ENCODE data around the gene METTL21C.

The METTL21C gene

DNA sequence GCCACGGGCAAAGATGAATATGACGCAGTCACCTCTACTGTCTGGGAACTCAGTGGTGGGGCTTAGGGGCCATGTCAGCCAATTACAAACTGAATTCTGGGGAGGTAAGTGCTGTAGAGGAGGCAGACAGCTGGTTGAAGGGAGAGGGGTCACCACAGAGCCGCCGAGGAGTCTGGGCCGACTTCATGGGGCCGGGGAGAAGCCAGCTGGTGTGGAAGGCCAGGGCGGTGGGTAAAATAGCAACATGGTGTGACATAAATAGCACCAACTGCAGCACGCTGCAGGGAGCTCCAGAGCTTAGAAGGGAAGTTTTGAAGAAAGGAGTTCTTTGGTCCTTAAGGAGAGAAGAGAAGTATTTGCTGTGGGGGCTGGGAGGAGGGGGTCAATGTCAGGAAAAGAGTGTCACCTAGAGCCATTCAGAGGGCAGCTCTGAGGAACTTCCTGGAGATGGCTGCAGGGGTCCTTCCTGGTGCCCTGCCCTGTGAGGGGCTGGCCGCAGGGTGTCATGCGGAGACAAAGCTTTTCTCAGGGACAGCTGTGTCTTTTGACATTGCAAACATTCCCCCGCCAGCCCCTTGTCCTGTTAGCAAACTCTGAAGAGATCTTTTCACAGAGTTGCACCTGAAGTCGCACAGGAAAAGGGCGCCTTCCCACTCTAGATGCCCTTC is 6.4 kb downstream of the METTL21C start:
- TF ChIP-seq, protein P1, sequence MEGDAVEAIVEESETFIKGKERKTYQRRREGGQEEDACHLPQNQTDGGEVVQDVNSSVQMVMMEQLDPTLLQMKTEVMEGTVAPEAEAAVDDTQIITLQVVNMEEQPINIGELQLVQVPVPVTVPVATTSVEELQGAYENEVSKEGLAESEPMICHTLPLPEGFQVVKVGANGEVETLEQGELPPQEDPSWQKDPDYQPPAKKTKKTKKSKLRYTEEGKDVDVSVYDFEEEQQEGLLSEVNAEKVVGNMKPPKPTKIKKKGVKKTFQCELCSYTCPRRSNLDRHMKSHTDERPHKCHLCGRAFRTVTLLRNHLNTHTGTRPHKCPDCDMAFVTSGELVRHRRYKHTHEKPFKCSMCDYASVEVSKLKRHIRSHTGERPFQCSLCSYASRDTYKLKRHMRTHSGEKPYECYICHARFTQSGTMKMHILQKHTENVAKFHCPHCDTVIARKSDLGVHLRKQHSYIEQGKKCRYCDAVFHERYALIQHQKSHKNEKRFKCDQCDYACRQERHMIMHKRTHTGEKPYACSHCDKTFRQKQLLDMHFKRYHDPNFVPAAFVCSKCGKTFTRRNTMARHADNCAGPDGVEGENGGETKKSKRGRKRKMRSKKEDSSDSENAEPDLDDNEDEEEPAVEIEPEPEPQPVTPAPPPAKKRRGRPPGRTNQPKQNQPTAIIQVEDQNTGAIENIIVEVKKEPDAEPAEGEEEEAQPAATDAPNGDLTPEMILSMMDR (IDR thresholded peaks at IDR 0.05; ENCODE audit: insufficient read depth, low read length, poor library complexity, severe bottlenecking) = no peak
- Histone ChIP-seq H3K36me3 (ENCODE audit: control insufficient read depth, insufficient read depth, low read length) (no peaks in the 10 kb centered on the region), H3K4me3 (replicated peaks; ENCODE audit: low read depth, low read length) (no peak overlapping the region), H3K27me3 (replicated peaks; ENCODE audit: control insufficient read depth, insufficient read depth, low read length) (no peaks in the 10 kb centered on the region)
- DNase-seq (ENCODE audit: extremely low read depth, insufficient read length) = no peak

DNA sequence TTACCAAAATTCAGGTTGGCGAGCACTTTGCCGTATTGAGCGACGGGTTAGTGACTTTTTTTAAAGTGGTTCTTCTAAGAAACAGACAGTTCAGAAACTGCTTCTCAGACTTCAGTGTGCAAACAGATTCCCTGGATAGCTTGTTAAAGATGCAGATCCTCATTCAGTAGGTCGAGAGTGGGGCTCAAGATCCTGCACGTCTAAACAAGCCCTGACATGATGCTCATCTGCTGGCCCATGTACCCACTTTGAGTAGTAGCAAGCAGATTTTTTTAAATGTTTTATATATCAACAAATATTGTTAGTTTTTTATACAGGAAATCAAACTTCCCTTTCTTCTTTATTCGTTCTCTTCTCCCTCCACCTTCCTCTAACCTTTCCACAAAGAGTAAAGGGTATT is 7.3 kb downstream of the METTL21C start:
- no peaks in the 10 kb centered on the region for H3K36me3 ChIP-seq (ENCODE audit: control insufficient read depth, insufficient read depth, low read length)
- TF ChIP-seq, protein P1 (IDR thresholded peaks at IDR 0.05; ENCODE audit: insufficient read depth, low read length, poor library complexity, severe bottlenecking) = no peak
- no peak for DNase-seq (ENCODE audit: extremely low read depth, insufficient read length)
- no peak overlapping the region for H3K4me3 ChIP-seq (replicated peaks; ENCODE audit: low read depth, low read length)
- no peaks in the 10 kb centered on the region for H3K27me3 ChIP-seq (replicated peaks; ENCODE audit: control insufficient read depth, insufficient read depth, low read length)

DNA sequence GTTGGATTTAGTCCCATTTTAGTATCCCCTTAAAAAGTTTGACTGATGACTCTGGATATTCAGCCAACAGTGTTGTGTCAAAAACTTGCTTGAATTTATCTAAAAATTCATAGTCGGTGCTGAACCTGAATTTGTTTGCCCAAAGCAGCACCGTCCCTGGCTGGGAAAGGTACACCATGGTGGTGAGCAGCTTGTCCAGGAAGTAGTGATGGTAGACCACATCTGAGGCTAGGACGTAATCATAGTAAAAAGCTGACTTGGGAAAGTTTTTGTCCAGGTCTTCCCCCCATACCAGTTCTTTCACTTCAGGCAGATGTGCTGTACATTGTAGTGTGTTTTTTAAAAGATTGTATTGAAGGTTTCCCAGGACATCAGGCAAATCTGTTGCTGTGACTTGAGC is 8.8 kb downstream of the METTL21C start:
- Histone ChIP-seq H3K36me3 (ENCODE audit: control insufficient read depth, insufficient read depth, low read length) (no peaks in the 10 kb centered on the region), H3K27me3 (replicated peaks; ENCODE audit: control insufficient read depth, insufficient read depth, low read length) (no peaks in the 10 kb centered on the region), H3K4me3 (replicated peaks; ENCODE audit: low read depth, low read length) (no peak overlapping the region)
- DNase-seq (ENCODE audit: extremely low read depth, insufficient read length) = no peak
- TF ChIP-seq, protein P1 (IDR thresholded peaks at IDR 0.05; ENCODE audit: insufficient read depth, low read length, poor library complexity, severe bottlenecking) = no peak

DNA sequence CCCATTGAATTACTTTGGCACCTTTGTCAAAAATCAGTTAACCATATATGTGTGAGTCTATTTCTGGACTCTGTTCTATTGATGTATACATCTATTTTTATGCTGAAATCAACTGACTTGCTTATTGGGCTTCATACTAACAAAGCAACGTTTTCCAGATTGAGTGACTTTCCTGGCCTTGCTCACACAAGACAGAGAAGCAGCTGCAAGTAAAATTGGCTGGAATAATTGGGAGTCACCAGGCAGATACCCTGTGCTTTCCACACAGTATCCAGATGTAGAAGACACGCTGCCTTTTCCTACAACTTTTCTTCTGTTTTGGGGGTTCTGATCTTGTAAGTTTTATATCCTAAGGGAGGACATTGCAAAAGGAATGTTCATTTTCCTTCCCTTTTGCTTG is 11.2 kb downstream of the METTL21C start:
- DNase-seq (ENCODE audit: extremely low read depth, insufficient read length) = no peak
- Histone ChIP-seq H3K27me3 (replicated peaks; ENCODE audit: control insufficient read depth, insufficient read depth, low read length) (no peaks in the 10 kb centered on the region), H3K4me3 (replicated peaks; ENCODE audit: low read depth, low read length) (no peak overlapping the region), H3K36me3 (ENCODE audit: control insufficient read depth, insufficient read depth, low read length) (no peaks in the 10 kb centered on the region)
- TF ChIP-seq, protein P1 (IDR thresholded peaks at IDR 0.05; ENCODE audit: insufficient read depth, low read length, poor library complexity, severe bottlenecking) = no peak

DNA sequence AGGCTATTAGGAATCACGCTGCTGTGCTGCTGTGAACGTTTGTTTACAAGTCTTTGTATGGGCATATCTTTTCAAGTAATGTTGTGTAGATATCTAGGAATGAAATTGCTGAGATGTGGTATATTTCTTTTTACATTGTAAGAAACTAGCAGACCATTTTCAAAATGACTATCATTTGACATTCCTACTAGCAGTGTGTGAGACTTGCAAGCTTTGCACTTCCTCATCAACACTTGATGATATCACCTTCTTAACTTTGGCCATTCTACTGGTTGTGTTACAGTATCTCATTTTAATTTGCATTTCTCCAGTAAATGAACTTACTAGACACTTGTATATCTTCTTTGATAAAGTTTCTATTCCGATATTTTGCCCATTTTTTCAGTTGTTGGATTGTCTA is 12.1 kb downstream of the METTL21C start:
- Histone ChIP-seq H3K4me3 (replicated peaks; ENCODE audit: low read depth, low read length) (no peak overlapping the region), H3K27me3 (replicated peaks; ENCODE audit: control insufficient read depth, insufficient read depth, low read length) (no peaks in the 10 kb centered on the region), H3K36me3 (ENCODE audit: control insufficient read depth, insufficient read depth, low read length) (no peaks in the 10 kb centered on the region)
- DNase-seq (ENCODE audit: extremely low read depth, insufficient read length) = no peak
- TF ChIP-seq, protein P1 (IDR thresholded peaks at IDR 0.05; ENCODE audit: insufficient read depth, low read length, poor library complexity, severe bottlenecking) = no peak

DNA sequence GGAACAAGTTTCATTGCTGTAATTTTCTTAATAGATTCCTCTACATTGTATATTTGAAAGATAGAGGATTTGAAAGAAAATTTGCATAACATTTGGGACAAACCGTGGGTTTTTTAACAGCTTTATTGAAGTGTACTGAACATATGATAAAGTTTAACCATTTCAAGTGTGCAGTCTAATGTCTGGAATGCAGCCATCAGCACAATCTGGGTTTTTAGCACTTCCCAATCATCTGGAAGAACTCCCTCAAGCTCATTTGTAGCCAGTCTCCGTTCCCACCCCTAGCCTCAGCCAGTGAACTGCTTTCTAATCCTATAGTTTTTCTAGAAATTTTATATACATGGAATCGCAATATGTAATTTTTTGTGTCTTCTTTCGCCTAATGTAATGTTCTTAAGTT is 12.6 kb downstream of the METTL21C start:
- Histone ChIP-seq H3K27me3 (replicated peaks; ENCODE audit: control insufficient read depth, insufficient read depth, low read length) (no peaks in the 10 kb centered on the region), H3K36me3 (ENCODE audit: control insufficient read depth, insufficient read depth, low read length) (no peaks in the 10 kb centered on the region), H3K4me3 (replicated peaks; ENCODE audit: low read depth, low read length) (no peak overlapping the region)
- TF ChIP-seq, protein P1 (IDR thresholded peaks at IDR 0.05; ENCODE audit: insufficient read depth, low read length, poor library complexity, severe bottlenecking) = no peak
- no peak for DNase-seq (ENCODE audit: extremely low read depth, insufficient read length)

Measured in GM06990 (cell line).